Measurements from ENCODE around the gene SND1. TPM values are rescaled to one million over a fixed set of nuclear protein-coding genes. Genes with fewer than 3 reads are reported as not detected.

The SND1 gene
- total and polyA plus RNA-seq, 2 donors (not counting 1 experiment from before 2014, with no cell fraction given), result 44.4 to 165 TPM

DNA sequence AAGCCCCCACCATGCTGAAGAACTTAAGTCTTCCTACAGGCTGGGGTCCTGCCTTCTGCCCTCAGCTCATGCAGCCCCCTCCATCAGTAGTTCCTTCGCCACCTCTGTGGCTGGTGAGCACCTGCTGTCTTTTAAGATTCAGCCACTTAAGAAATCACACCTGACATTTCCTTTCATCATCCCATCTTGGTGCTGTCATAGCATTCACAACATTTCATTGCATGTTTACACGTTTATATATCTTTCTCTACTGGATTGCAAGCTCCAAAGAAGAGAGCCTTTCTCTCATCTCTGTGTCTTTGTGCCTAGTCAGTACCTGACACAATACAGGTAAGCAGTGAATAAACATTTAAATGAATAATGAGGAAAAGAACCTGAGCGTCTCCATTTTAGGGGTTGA is 38.3 kb downstream of the SND1 start:
- H3K9me3 ChIP-seq (ENCODE audit: control extremely low read depth in 1 of 3, control insufficient read depth in 2 of 3, insufficient read depth in 1 of 3, low read length in 2 of 3), result peaks cover 0 to 4% (median 0%) of the 10 kb centered on the region in 3 donors
- Mint-ChIP-seq H3K27me3 (no peaks in the 10 kb centered on the region), H3K9me3 (ENCODE audit: insufficient read depth) (no peaks in the 10 kb centered on the region), H3K4me3 (no peak overlapping the region), H3K27ac (no peak overlapping the region), H3K4me1 (peaks cover 29% of the 10 kb centered on the region)
- intact Hi-C loops (cut with micrococcal nuclease), result no loop called here
- H3K4me3 ChIP-seq (ENCODE audit: control extremely low read depth in 1 of 5, extremely low read depth in 1 of 5, insufficient read depth in 1 of 5, low read depth in 2 of 5, low read length in 4 of 5), result no peak overlapping the region
- 89% methylated on average over 3 of the region's 3 CpGs for WGBS (ENCODE audit: insufficient coverage)
- no peaks in the 10 kb centered on the region for H3K27me3 ChIP-seq (replicated peaks in 1 of 4; ENCODE audit: control extremely low read depth in 1 of 4, control insufficient read depth in 3 of 4, insufficient read depth in 4 of 4, low read length in 3 of 4)
- peaks cover 22% of the 10 kb centered on the region for H3K79me2 ChIP-seq (ENCODE audit: control insufficient read depth, insufficient read depth, low read length)
- ChIA-PET CTCF (no interaction called here), POLR2A (no interaction called here)
- peaks cover 13 to 18% of the 10 kb centered on the region in 2 donors for H3K4me1 ChIP-seq (ENCODE audit: control insufficient read depth in 2 of 2, insufficient read depth in 2 of 2, low read length in 2 of 2)
- TF ChIP-seq, protein P1, sequence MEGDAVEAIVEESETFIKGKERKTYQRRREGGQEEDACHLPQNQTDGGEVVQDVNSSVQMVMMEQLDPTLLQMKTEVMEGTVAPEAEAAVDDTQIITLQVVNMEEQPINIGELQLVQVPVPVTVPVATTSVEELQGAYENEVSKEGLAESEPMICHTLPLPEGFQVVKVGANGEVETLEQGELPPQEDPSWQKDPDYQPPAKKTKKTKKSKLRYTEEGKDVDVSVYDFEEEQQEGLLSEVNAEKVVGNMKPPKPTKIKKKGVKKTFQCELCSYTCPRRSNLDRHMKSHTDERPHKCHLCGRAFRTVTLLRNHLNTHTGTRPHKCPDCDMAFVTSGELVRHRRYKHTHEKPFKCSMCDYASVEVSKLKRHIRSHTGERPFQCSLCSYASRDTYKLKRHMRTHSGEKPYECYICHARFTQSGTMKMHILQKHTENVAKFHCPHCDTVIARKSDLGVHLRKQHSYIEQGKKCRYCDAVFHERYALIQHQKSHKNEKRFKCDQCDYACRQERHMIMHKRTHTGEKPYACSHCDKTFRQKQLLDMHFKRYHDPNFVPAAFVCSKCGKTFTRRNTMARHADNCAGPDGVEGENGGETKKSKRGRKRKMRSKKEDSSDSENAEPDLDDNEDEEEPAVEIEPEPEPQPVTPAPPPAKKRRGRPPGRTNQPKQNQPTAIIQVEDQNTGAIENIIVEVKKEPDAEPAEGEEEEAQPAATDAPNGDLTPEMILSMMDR (IDR thresholded peaks at IDR 0.05), result no peak
- no peak for TF ChIP-seq EZH2 (IDR thresholded peaks at IDR 0.05; ENCODE audit: borderline replicate concordance, insufficient read depth, low read depth, low read length, poor library complexity, severe bottlenecking)
- DNase-seq (no peak), ATAC-seq (ENCODE audit: low read depth) (no peak)
- no peak overlapping the region for H3K4me2 ChIP-seq (replicated peaks; ENCODE audit: low read depth, low read length, poor library complexity, severe bottlenecking)
- H4K20me1 ChIP-seq (ENCODE audit: control insufficient read depth, insufficient read depth, low read length, poor library complexity, severe bottlenecking), result peaks cover 3% of the 10 kb centered on the region
- no peak overlapping the region for H3K9ac ChIP-seq (ENCODE audit: low read length)
- H2AFZ ChIP-seq (ENCODE audit: insufficient read depth, low read depth, low read length, poor library complexity, severe bottlenecking), result no peak overlapping the region
- H3K27ac ChIP-seq (ENCODE audit: low read length in 2 of 2), result no peak overlapping the region
- H3K36me3 ChIP-seq (replicated peaks in 1 of 2; ENCODE audit: control extremely low read depth in 1 of 2, control insufficient read depth in 1 of 2, extremely low read depth in 1 of 2, insufficient read depth in 2 of 2, low read length in 1 of 2), result peaks cover 5 to 54% of the 10 kb centered on the region in 2 experiments

DNA sequence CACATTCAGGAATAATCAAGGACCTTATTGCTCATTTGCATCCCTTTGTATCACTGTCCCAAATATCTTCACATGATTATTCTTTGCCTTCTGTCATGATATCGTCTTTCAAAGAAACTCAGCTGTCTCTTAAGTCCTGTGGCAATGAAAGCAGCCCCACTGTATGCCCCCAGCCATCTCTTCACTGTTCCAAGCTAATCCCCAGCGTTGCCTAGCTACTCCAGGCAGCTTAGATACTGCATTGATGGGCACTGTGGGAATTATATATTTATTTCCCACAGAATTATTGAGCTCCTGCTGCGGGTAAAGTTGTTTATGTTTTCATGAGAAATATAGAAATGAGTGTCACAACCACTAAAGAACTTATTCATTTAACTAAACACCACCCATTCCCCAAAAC is 38.8 kb downstream of the SND1 start:
- Histone ChIP-seq H3K4me3 (ENCODE audit: control extremely low read depth in 1 of 5, extremely low read depth in 1 of 5, insufficient read depth in 1 of 5, low read depth in 2 of 5, low read length in 4 of 5) (no peak overlapping the region), H3K27me3 (replicated peaks in 1 of 4; ENCODE audit: control extremely low read depth in 1 of 4, control insufficient read depth in 3 of 4, insufficient read depth in 4 of 4, low read length in 3 of 4) (no peaks in the 10 kb centered on the region), H2AFZ (ENCODE audit: insufficient read depth, low read depth, low read length, poor library complexity, severe bottlenecking) (no peak overlapping the region), H3K9me3 (ENCODE audit: control extremely low read depth in 1 of 3, control insufficient read depth in 2 of 3, insufficient read depth in 1 of 3, low read length in 2 of 3) (peaks cover 0 to 2% (median 0%) of the 10 kb centered on the region in 3 donors), H3K79me2 (ENCODE audit: control insufficient read depth, insufficient read depth, low read length) (peaks cover 24% of the 10 kb centered on the region), H3K9ac (ENCODE audit: low read length) (no peak overlapping the region), H4K20me1 (ENCODE audit: control insufficient read depth, insufficient read depth, low read length, poor library complexity, severe bottlenecking) (peaks cover 3% of the 10 kb centered on the region), H3K27ac (ENCODE audit: low read length in 2 of 2) (no peak overlapping the region), H3K4me2 (replicated peaks; ENCODE audit: low read depth, low read length, poor library complexity, severe bottlenecking) (no peak overlapping the region), H3K36me3 (replicated peaks in 1 of 2; ENCODE audit: control extremely low read depth in 1 of 2, control insufficient read depth in 1 of 2, extremely low read depth in 1 of 2, insufficient read depth in 2 of 2, low read length in 1 of 2) (peaks cover 5 to 58% of the 10 kb centered on the region in 2 experiments), H3K4me1 (ENCODE audit: control insufficient read depth in 2 of 2, insufficient read depth in 2 of 2, low read length in 2 of 2) (peaks cover 9 to 13% of the 10 kb centered on the region in 2 donors)
- CTCF ChIA-PET, result no interaction called here
- DNase-seq, result no peak
- no peak overlapping the region for H3K27ac Mint-ChIP-seq
- intact Hi-C loops (cut with micrococcal nuclease), result no loop called here
- no peak for ATAC-seq (ENCODE audit: low read depth)
- POLR2A ChIA-PET, result no interaction called here
- H3K4me1 Mint-ChIP-seq, result peaks cover 25% of the 10 kb centered on the region
- 100% methylated on average over 1 of the region's 3 CpGs for WGBS (ENCODE audit: insufficient coverage)
- TF ChIP-seq, protein P1 (IDR thresholded peaks at IDR 0.05), result no peak
- no peak for TF ChIP-seq EZH2 (IDR thresholded peaks at IDR 0.05; ENCODE audit: borderline replicate concordance, insufficient read depth, low read depth, low read length, poor library complexity, severe bottlenecking)
- no peak overlapping the region for H3K4me3 Mint-ChIP-seq
- H3K27me3 Mint-ChIP-seq, result no peaks in the 10 kb centered on the region
- no peaks in the 10 kb centered on the region for H3K9me3 Mint-ChIP-seq (ENCODE audit: insufficient read depth)

Measured in B cell (primary cell).